NCI-H2029 (cell line): ENCODE results near the gene MET.

ENCODE experiments used
- DNase-seq: peaks from one replicate; lab custom pipeline; 2025; lab: John Stamatoyannopoulos, UW

MET gene

GRCh38 chr7:116783666-116784318 is 111.8 kb downstream of the MET start:
- no peak for DNase-seq

- DNase-seq = no peak
Observed at GRCh38 chr7:116784647-116785046, 112.7 kb downstream of the MET start.

- DNase-seq = no peak
Observed at GRCh38 chr7:116785843-116786242, 113.8 kb downstream of the MET start.

GRCh38 chr7:116786791-116787443 is 114.9 kb downstream of the MET start:
- no peak for DNase-seq

GRCh38 chr7:116787881-116788280 is 115.9 kb downstream of the MET start:
- no peak for DNase-seq

- no peak for DNase-seq
Observed at GRCh38 chr7:116788572-116789197, 116.7 kb downstream of the MET start.

- DNase-seq = no peak
Observed at GRCh38 chr7:116790025-116790424, 118.0 kb downstream of the MET start.

GRCh38 chr7:116792813-116793212 is 120.8 kb downstream of the MET start:
- DNase-seq = no peak

- no peak for DNase-seq
Observed at GRCh38 chr7:116793795-116794340, 121.9 kb downstream of the MET start.

GRCh38 chr7:116796471-116796870 is 124.5 kb downstream of the MET start:
- DNase-seq = peak; percentile 18

- no peak for DNase-seq
Observed at GRCh38 chr7:116797612-116798011, 125.6 kb downstream of the MET start.

GRCh38 chr7:116798232-116798631 is 126.2 kb downstream of the MET start:
- DNase-seq = no peak

- DNase-seq = no peak
Observed at GRCh38 chr7:116799916-116800315, 127.9 kb downstream of the MET start.

GRCh38 chr7:116800594-116800993 is 128.6 kb downstream of the MET start:
- DNase-seq = no peak

GRCh38 chr7:116801092-116801710 is 129.2 kb downstream of the MET start:
- DNase-seq = no peak

GRCh38 chr7:116802144-116802745 is 130.2 kb downstream of the MET start:
- DNase-seq = no peak

- DNase-seq = no peak
Observed at GRCh38 chr7:116802746-116803152, 130.8 kb downstream of the MET start.

GRCh38 chr7:116804471-116804870 is 132.5 kb downstream of the MET start:
- no peak for DNase-seq

GRCh38 chr7:116805100-116805544 is 133.1 kb downstream of the MET start:
- DNase-seq = no peak

GRCh38 chr7:116806046-116806944 is 134.3 kb downstream of the MET start:
- DNase-seq = no peak

GRCh38 chr7:116807011-116807560 is 135.1 kb downstream of the MET start:
- DNase-seq = no peak
